ENCODE results near the gene GDI1. TPM values are rescaled to one million over a fixed set of nuclear protein-coding genes. Genes with fewer than 3 reads are reported as not detected.

Gene GDI1
- total and polyA plus RNA-seq, 2 of the 8 experiments (the other 6 are each of a cell fraction or from before 2014, with no cell fraction given), result 83.1 to 136 TPM

GRCh38 chrX:154485150-154486051, 48.4 kb downstream of the GDI1 start:
- Histone ChIP-seq H3K27me3 (replicated peaks in 1 of 4; ENCODE audit: control insufficient read depth in 3 of 4, extremely low read depth in 1 of 4, insufficient read depth in 3 of 4, low read length in 3 of 4) (no peaks in the 10 kb centered on the region; a peak in 1 of 7 replicates), H3K23me2 (ENCODE audit: low read depth, low read length) (no peaks in the 10 kb centered on the region; the same call in 1 of the 2 replicates), H3K4me2 (ENCODE audit: insufficient read depth in 1 of 2, low read depth in 2 of 2, low read length in 2 of 2) (peak overlapping the region; percentile 68), H3K36me3 (ENCODE audit: control insufficient read depth in 2 of 4, insufficient read depth in 4 of 4, low read length in 3 of 4) (peaks cover 0 to 13% (median 0%) of the 10 kb centered on the region in 4 experiments; a peak in 2 of 8 replicates), H4K8ac (ENCODE audit: extremely low read depth, insufficient read depth, low read length) (no peak overlapping the region; the same call in 1 of the 2 replicates), H3K4me1 (replicated peaks in 1 of 4; ENCODE audit: control insufficient read depth in 3 of 4, insufficient read depth in 4 of 4, low read length in 3 of 4) (peaks cover 0 to 12% (median 3%) of the 10 kb centered on the region in 4 experiments; a peak in 4 of 7 replicates), H3K23ac (ENCODE audit: insufficient read length) (no peak overlapping the region), H3K18ac (ENCODE audit: extremely low read depth, low read length) (no peak overlapping the region), H3K4ac (replicated peaks; ENCODE audit: insufficient read length, low read depth, low read length) (no peak overlapping the region), H3K14ac (ENCODE audit: insufficient read length) (no peak overlapping the region), H4K20me1 (replicated peaks in 1 of 2; ENCODE audit: control insufficient read depth in 1 of 2, insufficient read depth in 2 of 2, low read length in 2 of 2) (peaks cover 1 to 2% of the 10 kb centered on the region in 2 experiments), H2BK20ac (ENCODE audit: low read length) (no peak overlapping the region), H3K56ac (replicated peaks; ENCODE audit: insufficient read length, low read depth, low read length) (no peak overlapping the region), H3K9ac (replicated peaks in 1 of 4; ENCODE audit: extremely low read depth in 1 of 4, low read depth in 3 of 4, low read length in 3 of 4) (no peak overlapping the region), H3K9me3 (ENCODE audit: insufficient read depth in 2 of 2, low read depth in 1 of 2, low read length in 1 of 2) (no peaks in the 10 kb centered on the region), H3K79me2 (ENCODE audit: control insufficient read depth in 1 of 2, insufficient read depth in 2 of 2, low read length in 2 of 2) (no peaks in the 10 kb centered on the region), H3K79me1 (ENCODE audit: low read depth, low read length) (no peaks in the 10 kb centered on the region), H2AK5ac (ENCODE audit: low read depth, low read length) (no peak overlapping the region), H2BK120ac (replicated peaks; ENCODE audit: low read depth, low read length) (no peak overlapping the region), H2BK12ac (ENCODE audit: low read depth, low read length) (no peak overlapping the region), H2AFZ (ENCODE audit: low read length) (no peak overlapping the region), H2BK15ac (ENCODE audit: low read length) (no peak overlapping the region), H3K4me3 (ENCODE audit: extremely low read depth in 1 of 4, insufficient read depth in 2 of 4, low read depth in 3 of 4, low read length in 4 of 4) (peak overlapping the region; percentile 37 to 81 (median 58)), H2BK5ac (ENCODE audit: low read depth, low read length) (no peak overlapping the region), H4K91ac (replicated peaks; ENCODE audit: insufficient read length, low read length) (no peak overlapping the region), H3K27ac (ENCODE audit: low read depth, low read length) (no peak overlapping the region), H4K5ac (ENCODE audit: insufficient read length, low read depth, low read length) (no peak overlapping the region)
- DNase-seq (ENCODE audit: low read depth in 1 of 2, low spot score in 2 of 2), result peak in 1 of 2 experiments; percentile 47
- ChIA-PET POLR2A (ENCODE audit: partially characterized antibody) (interaction anchor here (0.7 to 2.3 kb wide), 5 partner anchors 13 to 88 kb away, joined by 3 to 6 read pairs (median 4); no protein-coding TSS in a partner anchor), CTCF (ENCODE audit: partially characterized antibody) (interaction anchor here (0.6 to 2.3 kb wide), 7 partner anchors 13 to 112 kb away, joined by 3 to 5 read pairs (median 3); no protein-coding TSS in a partner anchor)
- FAIRE-seq, result no peak
- WGBS, 2 experiments (ENCODE audit: extremely low coverage in 1 of 2, insufficient coverage in 1 of 2, insufficient read length in 1 of 2, insufficient replicate concordance in 2 of 2, low coverage in 1 of 2, low lambda C conversion rate in 2 of 2, missing lambda C conversion rate in 1 of 2), result 87% methylated on average over 16 of the region's 35 CpGs; no CpG with 5 or more reads in 1 of the 2 experiments
- TF ChIP-seq POLR2AphosphoS5 (IDR thresholded peaks at IDR 0.05; ENCODE audit: low read depth, low read length), result no peak
- no peak for TF ChIP-seq RFX5 (IDR thresholded peaks at IDR 0.05; ENCODE audit: borderline replicate concordance, low read depth, low read length)
- TF ChIP-seq TAF1 (IDR thresholded peaks at IDR 0.05; ENCODE audit: low read depth, low read length), result no peak
- no peak for TF ChIP-seq HDAC6 (IDR thresholded peaks at IDR 0.05; ENCODE audit: low read depth, low read length)
- no peak for TF ChIP-seq NANOG (IDR thresholded peaks at IDR 0.05; ENCODE audit: insufficient read depth, low read depth, low read length, poor library complexity, severe bottlenecking)
- TF ChIP-seq SAP30 (IDR thresholded peaks at IDR 0.05; ENCODE audit: insufficient read depth, insufficient replicate concordance, low read length), result no peak
- TF ChIP-seq BACH1 (IDR thresholded peaks at IDR 0.05; ENCODE audit: low read length), result no peak
- TF ChIP-seq TCF12 (IDR thresholded peaks at IDR 0.05; ENCODE audit: low read depth, low read length), result no peak
- no peak for TF ChIP-seq CHD1 (IDR thresholded peaks at IDR 0.05; ENCODE audit: low read depth, low read length)
- no peak for TF ChIP-seq TEAD4 (IDR thresholded peaks at IDR 0.05; ENCODE audit: low read depth, low read length)
- TF ChIP-seq EP300 (IDR thresholded peaks at IDR 0.05; ENCODE audit: borderline replicate concordance in 1 of 2, low read depth in 2 of 2, low read length in 2 of 2), result no peak

All from H1 (cell line).